Mucosa of stomach (tissue), 1 donor: Measurements from ENCODE around the gene GPR37.

Experiments
- H3K27me3 ChIP-seq: one replicate; pipeline ENCODE4 v1.7.0; 2013; ENCODE audit warnings: mild to moderate bottlenecking, low read length; ENCODE audit not compliant: control insufficient read depth, insufficient read depth
- H3K36me3 ChIP-seq: one replicate; pipeline ENCODE4 v1.7.0; 2013; ENCODE audit warnings: low read length; ENCODE audit not compliant: control insufficient read depth, insufficient read depth
- H3K4me1 ChIP-seq: one replicate; pipeline ENCODE4 v1.7.0; 2013; ENCODE audit warnings: mild to moderate bottlenecking, low read length; ENCODE audit not compliant: control insufficient read depth, insufficient read depth
- H3K4me3 ChIP-seq: one replicate; pipeline ENCODE4 v1.7.0; 2013; ENCODE audit warnings: low read length
- H3K9ac ChIP-seq: one replicate; pipeline ENCODE4 v1.7.0; 2013; ENCODE audit warnings: mild to moderate bottlenecking, low read length, moderate library complexity
- H3K9me3 ChIP-seq: one replicate; pipeline ENCODE4 v1.7.0; 2013; ENCODE audit warnings: mild to moderate bottlenecking, low read length, moderate library complexity; ENCODE audit not compliant: control insufficient read depth
- donor health status: Pancreatic carcinoma.

The GPR37 gene

GRCh38 chr7:124718032-124718766 is 47.4 kb downstream of the GPR37 start:
- no peak overlapping the region for H3K4me3 ChIP-seq
- no peaks in the 10 kb centered on the region for H3K36me3 ChIP-seq
- no peaks in the 10 kb centered on the region for H3K27me3 ChIP-seq
- no peaks in the 10 kb centered on the region for H3K4me1 ChIP-seq
- no peak overlapping the region for H3K9ac ChIP-seq
- no peaks in the 10 kb centered on the region for H3K9me3 ChIP-seq

- no peaks in the 10 kb centered on the region for H3K36me3 ChIP-seq
- no peaks in the 10 kb centered on the region for H3K27me3 ChIP-seq
- no peak overlapping the region for H3K9ac ChIP-seq
- no peak overlapping the region for H3K4me3 ChIP-seq
- no peaks in the 10 kb centered on the region for H3K4me1 ChIP-seq
- H3K9me3 ChIP-seq = no peaks in the 10 kb centered on the region
Measured at GRCh38 chr7:124716894-124717293, 48.7 kb downstream of the GPR37 start.

GRCh38 chr7:124713086-124713485 is 52.5 kb downstream of the GPR37 start:
- Histone ChIP-seq H3K27me3 (no peaks in the 10 kb centered on the region), H3K9ac (no peak overlapping the region), H3K9me3 (no peaks in the 10 kb centered on the region), H3K36me3 (no peaks in the 10 kb centered on the region), H3K4me3 (no peak overlapping the region), H3K4me1 (no peaks in the 10 kb centered on the region)

GRCh38 chr7:124712017-124712416 is 53.6 kb downstream of the GPR37 start:
- Histone ChIP-seq H3K4me3 (no peak overlapping the region), H3K9me3 (no peaks in the 10 kb centered on the region), H3K4me1 (no peaks in the 10 kb centered on the region), H3K27me3 (no peaks in the 10 kb centered on the region), H3K9ac (no peak overlapping the region), H3K36me3 (no peaks in the 10 kb centered on the region)

GRCh38 chr7:124702385-124702784 is 63.2 kb downstream of the GPR37 start:
- H3K9me3 ChIP-seq = no peaks in the 10 kb centered on the region
- no peak overlapping the region for H3K9ac ChIP-seq
- H3K4me1 ChIP-seq = no peaks in the 10 kb centered on the region
- no peaks in the 10 kb centered on the region for H3K36me3 ChIP-seq
- H3K27me3 ChIP-seq = no peaks in the 10 kb centered on the region
- no peak overlapping the region for H3K4me3 ChIP-seq

GRCh38 chr7:124701955-124702354 is 63.6 kb downstream of the GPR37 start:
- H3K4me3 ChIP-seq = no peak overlapping the region
- no peaks in the 10 kb centered on the region for H3K27me3 ChIP-seq
- no peaks in the 10 kb centered on the region for H3K4me1 ChIP-seq
- H3K9me3 ChIP-seq = no peaks in the 10 kb centered on the region
- H3K36me3 ChIP-seq = no peaks in the 10 kb centered on the region
- no peak overlapping the region for H3K9ac ChIP-seq

GRCh38 chr7:124700655-124701054 is 64.9 kb downstream of the GPR37 start:
- H3K36me3 ChIP-seq = no peaks in the 10 kb centered on the region
- no peaks in the 10 kb centered on the region for H3K27me3 ChIP-seq
- H3K9ac ChIP-seq = no peak overlapping the region
- no peak overlapping the region for H3K4me3 ChIP-seq
- H3K4me1 ChIP-seq = no peaks in the 10 kb centered on the region
- no peaks in the 10 kb centered on the region for H3K9me3 ChIP-seq

GRCh38 chr7:124698964-124699363 is 66.6 kb downstream of the GPR37 start:
- Histone ChIP-seq H3K9ac (no peak overlapping the region), H3K36me3 (no peaks in the 10 kb centered on the region), H3K4me3 (no peak overlapping the region), H3K4me1 (no peaks in the 10 kb centered on the region), H3K27me3 (no peaks in the 10 kb centered on the region), H3K9me3 (no peaks in the 10 kb centered on the region)

- Histone ChIP-seq H3K27me3 (no peaks in the 10 kb centered on the region), H3K9ac (no peak overlapping the region), H3K9me3 (no peaks in the 10 kb centered on the region), H3K4me1 (no peaks in the 10 kb centered on the region), H3K36me3 (no peaks in the 10 kb centered on the region), H3K4me3 (no peak overlapping the region)
Measured at GRCh38 chr7:124697746-124698145, 67.8 kb downstream of the GPR37 start.
